Measurements from ENCODE around the gene KIDINS220. TPM values are rescaled to one million over a fixed set of nuclear protein-coding genes. Genes with fewer than 3 reads are reported as not detected.

KIDINS220 gene
- total RNA-seq (52.2 TPM), polyA plus RNA-seq (10 to 100 TPM in 3 of 4 donors, 1 to 10 TPM in 1; 9.9 to 20.5 (median 18.9) TPM)

GRCh38 chr2:8836971-8837794 is at the start of gene KIDINS220:
Gene KIDINS220, minus strand, starts transcription at chr2:8837613. Its CDS starts 10,520 bp downstream, at chr2:8827093.
- Mint-ChIP-seq H3K36me3 (peaks cover 11% of the 10 kb centered on the region), H3K9me3 (peaks cover 0 to 2% (median 0%) of the 10 kb centered on the region in 7 donors), H3K27ac (peak within 1 kb of the TSS; percentile 97 to 99 (median 99)), H3K4me3 (peak within 1 kb of the TSS; percentile 98 to 100 (median 100)), H3K27me3 (peaks cover 4% of the 10 kb centered on the region), H3K4me1 (peaks cover 15 to 51% (median 34%) of the 10 kb centered on the region in 4 donors)
- Histone ChIP-seq H3K36me3 (ENCODE audit: control insufficient read depth, insufficient read depth, low read length) (no peaks in the 10 kb centered on the region), H3K4me1 (ENCODE audit: control insufficient read depth, insufficient read depth, low read length, poor library complexity, severe bottlenecking) (peaks cover 36% of the 10 kb centered on the region), H3K9me3 (ENCODE audit: control insufficient read depth in 2 of 2, low read length in 2 of 2) (no peaks in the 10 kb centered on the region), H3K27me3 (ENCODE audit: control insufficient read depth, insufficient read depth, low read length) (no peaks in the 10 kb centered on the region), H3K27ac (ENCODE audit: insufficient read depth, low read length, poor library complexity, severe bottlenecking) (peak within 1 kb of the TSS; percentile 71), H3K4me3 (ENCODE audit: low read depth, low read length) (peak within 1 kb of the TSS; percentile 94)
- DNase-seq, result peak; percentile 80 to 87 (median 84)
- ATAC-seq (ENCODE audit: low read depth in 2 of 2), result peak; percentile 96 to 97

- ATAC-seq (ENCODE audit: low read depth in 2 of 2) (no peak), DNase-seq (no peak)
- H3K27ac ChIP-seq (ENCODE audit: insufficient read depth, low read length, poor library complexity, severe bottlenecking), result no peak overlapping the region
- no peaks in the 10 kb centered on the region for H3K9me3 ChIP-seq (ENCODE audit: control insufficient read depth in 2 of 2, low read length in 2 of 2)
- no peaks in the 10 kb centered on the region for H3K36me3 ChIP-seq (ENCODE audit: control insufficient read depth, insufficient read depth, low read length)
- Mint-ChIP-seq H3K4me3 (no peak overlapping the region), H3K4me1 (no peaks in the 10 kb centered on the region), H3K27me3 (peaks cover 6% of the 10 kb centered on the region), H3K9me3 (peaks cover 0 to 3% (median 0%) of the 10 kb centered on the region in 7 donors), H3K36me3 (no peaks in the 10 kb centered on the region), H3K27ac (no peak overlapping the region)
- H3K27me3 ChIP-seq (ENCODE audit: control insufficient read depth, insufficient read depth, low read length), result peaks cover 2% of the 10 kb centered on the region
- no peak overlapping the region for H3K4me3 ChIP-seq (ENCODE audit: low read depth, low read length)
- no peaks in the 10 kb centered on the region for H3K4me1 ChIP-seq (ENCODE audit: control insufficient read depth, insufficient read depth, low read length, poor library complexity, severe bottlenecking)
These were observed 49.5 kb upstream of the KIDINS220 start for GRCh38 chr2:8886876-8887275.

GRCh38 chr2:8886202-8886518 is 48.7 kb upstream of the KIDINS220 start:
- H3K4me1 ChIP-seq (ENCODE audit: control insufficient read depth, insufficient read depth, low read length, poor library complexity, severe bottlenecking), result no peaks in the 10 kb centered on the region
- Mint-ChIP-seq H3K27me3 (peaks cover 10% of the 10 kb centered on the region), H3K36me3 (no peaks in the 10 kb centered on the region), H3K4me1 (no peaks in the 10 kb centered on the region), H3K9me3 (peaks cover 0 to 3% (median 0%) of the 10 kb centered on the region in 7 donors), H3K4me3 (no peak overlapping the region), H3K27ac (no peak overlapping the region)
- no peaks in the 10 kb centered on the region for H3K9me3 ChIP-seq (ENCODE audit: control insufficient read depth in 2 of 2, low read length in 2 of 2)
- ATAC-seq (ENCODE audit: low read depth in 2 of 2), result no peak
- no peak overlapping the region for H3K4me3 ChIP-seq (ENCODE audit: low read depth, low read length)
- H3K27me3 ChIP-seq (ENCODE audit: control insufficient read depth, insufficient read depth, low read length), result peaks cover 2% of the 10 kb centered on the region
- H3K36me3 ChIP-seq (ENCODE audit: control insufficient read depth, insufficient read depth, low read length), result no peaks in the 10 kb centered on the region
- DNase-seq, result no peak
- no peak overlapping the region for H3K27ac ChIP-seq (ENCODE audit: insufficient read depth, low read length, poor library complexity, severe bottlenecking)

GRCh38 chr2:8885449-8886201 is 48.2 kb upstream of the KIDINS220 start:
- Mint-ChIP-seq H3K27me3 (peaks cover 10% of the 10 kb centered on the region), H3K36me3 (no peaks in the 10 kb centered on the region)
- ATAC-seq (ENCODE audit: low read depth in 2 of 2), result no peak

GRCh38 chr2:8884812-8885211 is 47.4 kb upstream of the KIDINS220 start:
- H3K27me3 Mint-ChIP-seq, result peaks cover 9% of the 10 kb centered on the region
- no peak overlapping the region for H3K4me3 Mint-ChIP-seq
- no peaks in the 10 kb centered on the region for H3K9me3 ChIP-seq (ENCODE audit: control insufficient read depth in 2 of 2, low read length in 2 of 2)
- H3K27ac Mint-ChIP-seq, result no peak overlapping the region
- peaks cover 4% of the 10 kb centered on the region for H3K27me3 ChIP-seq (ENCODE audit: control insufficient read depth, insufficient read depth, low read length)
- no peaks in the 10 kb centered on the region for H3K4me1 Mint-ChIP-seq
- H3K36me3 Mint-ChIP-seq, result no peaks in the 10 kb centered on the region
- DNase-seq, result no peak
- H3K4me3 ChIP-seq (ENCODE audit: low read depth, low read length), result no peak overlapping the region
- no peaks in the 10 kb centered on the region for H3K4me1 ChIP-seq (ENCODE audit: control insufficient read depth, insufficient read depth, low read length, poor library complexity, severe bottlenecking)
- H3K9me3 Mint-ChIP-seq, result peaks cover 0 to 3% (median 0%) of the 10 kb centered on the region in 7 donors
- no peak overlapping the region for H3K27ac ChIP-seq (ENCODE audit: insufficient read depth, low read length, poor library complexity, severe bottlenecking)
- no peak for ATAC-seq (ENCODE audit: low read depth in 2 of 2)
- no peaks in the 10 kb centered on the region for H3K36me3 ChIP-seq (ENCODE audit: control insufficient read depth, insufficient read depth, low read length)

More at GRCh38 chr2:8885449-8886201, 48.2 kb upstream of the KIDINS220 start:
- Mint-ChIP-seq H3K27ac (no peak overlapping the region), H3K4me1 (no peaks in the 10 kb centered on the region), H3K9me3 (peaks cover 0 to 3% (median 0%) of the 10 kb centered on the region in 7 donors), H3K4me3 (no peak overlapping the region)
- Histone ChIP-seq H3K9me3 (ENCODE audit: control insufficient read depth in 2 of 2, low read length in 2 of 2) (no peaks in the 10 kb centered on the region), H3K36me3 (ENCODE audit: control insufficient read depth, insufficient read depth, low read length) (no peaks in the 10 kb centered on the region), H3K27me3 (ENCODE audit: control insufficient read depth, insufficient read depth, low read length) (peaks cover 2% of the 10 kb centered on the region), H3K27ac (ENCODE audit: insufficient read depth, low read length, poor library complexity, severe bottlenecking) (no peak overlapping the region), H3K4me1 (ENCODE audit: control insufficient read depth, insufficient read depth, low read length, poor library complexity, severe bottlenecking) (no peaks in the 10 kb centered on the region), H3K4me3 (ENCODE audit: low read depth, low read length) (no peak overlapping the region)
- DNase-seq, result no peak

GRCh38 chr2:8882094-8882493 is 44.7 kb upstream of the KIDINS220 start:
- H3K36me3 Mint-ChIP-seq, result no peaks in the 10 kb centered on the region
- H3K27ac Mint-ChIP-seq, result no peak overlapping the region
- no peak for DNase-seq

GRCh38 chr2:8877894-8878293 is 40.5 kb upstream of the KIDINS220 start:
- no peaks in the 10 kb centered on the region for H3K36me3 Mint-ChIP-seq
- ATAC-seq (ENCODE audit: low read depth in 2 of 2), result no peak
- Histone ChIP-seq H3K36me3 (ENCODE audit: control insufficient read depth, insufficient read depth, low read length) (no peaks in the 10 kb centered on the region), H3K4me1 (ENCODE audit: control insufficient read depth, insufficient read depth, low read length, poor library complexity, severe bottlenecking) (no peaks in the 10 kb centered on the region), H3K4me3 (ENCODE audit: low read depth, low read length) (no peak overlapping the region), H3K27ac (ENCODE audit: insufficient read depth, low read length, poor library complexity, severe bottlenecking) (no peak overlapping the region), H3K9me3 (ENCODE audit: control insufficient read depth in 2 of 2, low read length in 2 of 2) (no peaks in the 10 kb centered on the region), H3K27me3 (ENCODE audit: control insufficient read depth, insufficient read depth, low read length) (peaks cover 9% of the 10 kb centered on the region)
- peaks cover 0 to 5% (median 0%) of the 10 kb centered on the region in 7 donors for H3K9me3 Mint-ChIP-seq
- H3K4me3 Mint-ChIP-seq, result no peak overlapping the region
- peaks cover 10% of the 10 kb centered on the region for H3K27me3 Mint-ChIP-seq
- H3K27ac Mint-ChIP-seq, result no peak overlapping the region
- no peak for DNase-seq
- H3K4me1 Mint-ChIP-seq, result no peaks in the 10 kb centered on the region

More at GRCh38 chr2:8882094-8882493, 44.7 kb upstream of the KIDINS220 start:
- Histone ChIP-seq H3K27me3 (ENCODE audit: control insufficient read depth, insufficient read depth, low read length) (peaks cover 4% of the 10 kb centered on the region), H3K36me3 (ENCODE audit: control insufficient read depth, insufficient read depth, low read length) (no peaks in the 10 kb centered on the region), H3K4me3 (ENCODE audit: low read depth, low read length) (no peak overlapping the region), H3K4me1 (ENCODE audit: control insufficient read depth, insufficient read depth, low read length, poor library complexity, severe bottlenecking) (no peaks in the 10 kb centered on the region), H3K9me3 (ENCODE audit: control insufficient read depth in 2 of 2, low read length in 2 of 2) (no peaks in the 10 kb centered on the region), H3K27ac (ENCODE audit: insufficient read depth, low read length, poor library complexity, severe bottlenecking) (no peak overlapping the region)
- peaks cover 6% of the 10 kb centered on the region for H3K27me3 Mint-ChIP-seq
- no peak overlapping the region for H3K4me3 Mint-ChIP-seq
- H3K4me1 Mint-ChIP-seq, result no peaks in the 10 kb centered on the region
- H3K9me3 Mint-ChIP-seq, result peaks cover 0 to 3% (median 0%) of the 10 kb centered on the region in 7 donors
- ATAC-seq (ENCODE audit: low read depth in 2 of 2), result no peak

Data from CD4-positive, CD25-positive, alpha-beta regulatory T cell (primary cell).